HCT116 (cell line): Measurements from ENCODE around the gene MYO7A.

Experiments
- CTCF ChIP-seq, 3 experiments: fragments of 200-600 bp in 1 of 3; sonication (generic) in 1 of 3; IDR thresholded peaks in 2 of 3; conservative IDR thresholded peaks in 1 of 3; 2 replicates each; pipeline ENCODE4 v1.5.1; 2012 to 2017; ENCODE audit warnings: low read depth in 2 of 3, low read length in 2 of 3, antibody characterized with exemption in 1 of 3, borderline replicate concordance in 1 of 3, control low read depth in 1 of 3, mild to moderate bottlenecking in 1 of 3, mixed read lengths in 1 of 3, mixed run types in 1 of 3, moderate library complexity in 1 of 3; ENCODE audit not compliant: insufficient read depth in 1 of 3
- YY1 ChIP-seq: IDR thresholded peaks from 2 replicates; pipeline ENCODE4 v1.6.1; 2011; ENCODE audit warnings: low read length, low read depth, moderate library complexity, mild to moderate bottlenecking; ENCODE audit not compliant: insufficient replicate concordance; ENCODE audit errors: extremely low read depth
- ZNF274 ChIP-seq: fragments of 200-500 bp; sonication (Bioruptor generic); IDR thresholded peaks from 2 replicates; pipeline ENCODE4 v1.6.1; 2014; ENCODE audit warnings: mild to moderate bottlenecking, low read depth, low read length, inconsistent platforms

- TF ChIP-seq YY1 = no peak
- TF ChIP-seq CTCF (IDR thresholded peaks at IDR 0.05 in 2 of 3, conservative IDR thresholded peaks at IDR 0.05 in 1 of 3; ENCODE audit: borderline replicate concordance in 1 of 3, insufficient read depth in 1 of 3, low read depth in 2 of 3, low read length in 2 of 3) = no peak
- no peak for TF ChIP-seq ZNF274
Observed at GRCh38 chr11:77171885-77172665, 44.0 kb downstream of the MYO7A start.
